ENCODE results near the gene ATMIN.

The ATMIN gene

DNA sequence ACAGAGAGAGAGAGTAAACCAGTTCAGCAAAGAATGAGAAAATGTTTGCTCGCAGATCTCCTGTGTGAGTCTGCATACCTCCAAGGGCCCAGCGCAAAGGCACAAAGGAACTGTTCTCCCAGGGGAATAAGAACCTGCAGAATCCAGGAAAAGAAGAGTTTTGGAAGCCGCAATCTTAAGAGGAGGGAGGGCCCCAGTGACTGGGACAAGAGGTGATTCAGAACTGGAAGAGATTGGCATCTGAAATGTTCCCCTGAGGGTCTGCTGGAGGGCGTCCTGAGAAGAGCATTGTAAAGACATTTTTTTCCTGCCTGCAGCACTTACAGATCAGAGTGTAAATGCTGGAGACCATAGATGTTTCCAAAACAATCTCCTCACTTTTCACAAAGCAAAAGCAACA lies 6.1 kb downstream of the ATMIN start:
- Histone ChIP-seq H3K9ac (ENCODE audit: low read length) (no peak overlapping the region), H3K4ac (ENCODE audit: low read depth, low read length) (no peak overlapping the region), H3K36me3 (ENCODE audit: control insufficient read depth in 1 of 2, insufficient read depth in 2 of 2, low read length in 2 of 2) (peaks cover 23 to 32% of the 10 kb centered on the region in 2 experiments), H2BK5ac (ENCODE audit: low read depth, low read length, poor library complexity) (no peak overlapping the region), H3K23ac (ENCODE audit: low read length) (no peak overlapping the region), H2AK5ac (ENCODE audit: low read length) (no peak overlapping the region), H3K4me3 (ENCODE audit: low read depth, low read length) (no peak overlapping the region), H3K79me2 (ENCODE audit: control insufficient read depth, insufficient read depth, low read length, poor library complexity) (peaks cover 10% of the 10 kb centered on the region), H4K12ac (ENCODE audit: low read depth, low read length) (no peak overlapping the region), H3K9me3 (ENCODE audit: insufficient read depth, low read depth, low read length) (no peaks in the 10 kb centered on the region), H3K79me1 (ENCODE audit: low read length) (peaks cover 5% of the 10 kb centered on the region), H2BK12ac (ENCODE audit: low read length) (no peak overlapping the region), H3K14ac (ENCODE audit: low read length) (no peak overlapping the region), H4K8ac (ENCODE audit: low read depth, low read length) (no peak overlapping the region), H3K4me1 (ENCODE audit: control insufficient read depth in 1 of 2, insufficient read depth in 2 of 2, low read length in 2 of 2) (peaks cover 17 to 23% of the 10 kb centered on the region in 2 experiments), H4K91ac (ENCODE audit: low read depth, low read length) (no peak overlapping the region), H3K18ac (ENCODE audit: low read length) (no peak overlapping the region), H3K4me2 (ENCODE audit: low read length) (peak overlapping the region; percentile 24), H2BK120ac (ENCODE audit: insufficient read depth, low read length, poor library complexity) (no peak overlapping the region), H3K27ac (ENCODE audit: low read depth, low read length) (peak overlapping the region; percentile 85), H3K27me3 (ENCODE audit: insufficient read depth, low read length) (no peaks in the 10 kb centered on the region), H2AFZ (ENCODE audit: insufficient read depth, low read length, poor library complexity) (no peak overlapping the region)
- no CpG with 5 or more reads among the region's 4 CpGs for WGBS (ENCODE audit: extremely low coverage, insufficient coverage, insufficient read length)
- peak; percentile 91 to 99 for DNase-seq

DNA sequence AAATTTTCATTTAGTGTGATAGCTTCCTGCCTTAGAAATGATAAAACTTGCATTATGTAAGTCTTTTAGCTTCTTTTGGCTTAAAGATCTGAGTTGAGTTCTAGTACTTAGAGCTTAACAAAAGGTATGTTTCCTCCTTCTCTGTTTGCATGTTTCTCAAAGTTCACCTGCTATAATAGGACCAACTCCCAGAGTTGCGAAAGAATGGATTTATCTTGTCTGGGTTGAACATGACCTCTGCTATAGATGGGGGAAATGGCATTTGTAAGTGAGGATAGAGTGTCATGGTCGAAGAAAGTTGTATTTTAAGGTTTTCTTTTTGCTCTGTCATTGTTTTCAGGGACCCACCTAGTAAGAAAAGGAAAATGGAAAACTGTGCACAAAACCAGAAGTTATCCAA lies 7.2 kb downstream of the ATMIN start:
- Histone ChIP-seq H3K23ac (ENCODE audit: low read length) (no peak overlapping the region), H3K27me3 (ENCODE audit: insufficient read depth, low read length) (no peaks in the 10 kb centered on the region)
- WGBS (ENCODE audit: extremely low coverage, insufficient coverage, insufficient read length): no CpG with 5 or more reads among the region's 2 CpGs

DNA sequence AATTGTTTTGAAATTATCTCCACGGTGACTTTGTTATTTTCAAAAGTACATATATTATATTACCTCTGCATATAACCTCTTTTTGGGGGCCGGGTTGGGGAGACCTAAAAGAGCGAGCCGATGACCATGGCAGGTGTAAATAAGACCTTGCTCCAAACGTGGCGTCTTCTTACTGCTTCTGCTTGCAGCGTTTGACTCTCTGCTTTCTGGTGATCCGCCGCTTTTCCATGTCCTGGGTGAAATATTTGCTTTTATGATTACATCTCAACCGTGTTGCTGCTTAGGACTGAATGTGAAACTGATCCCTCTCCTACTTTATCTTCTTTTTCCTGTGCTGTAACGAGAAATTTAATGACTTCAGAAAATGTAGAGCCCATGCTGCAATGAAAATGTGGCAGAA lies 18.1 kb downstream of the ATMIN start:
- no peak for DNase-seq
- Histone ChIP-seq H3K27me3 (ENCODE audit: insufficient read depth, low read length) (no peaks in the 10 kb centered on the region), H3K4me2 (ENCODE audit: low read length) (no peak overlapping the region), H3K4me1 (ENCODE audit: control insufficient read depth in 1 of 2, insufficient read depth in 2 of 2, low read length in 2 of 2) (no peaks in the 10 kb centered on the region), H3K9me3 (ENCODE audit: insufficient read depth, low read depth, low read length) (no peaks in the 10 kb centered on the region), H2BK120ac (ENCODE audit: insufficient read depth, low read length, poor library complexity) (no peak overlapping the region), H3K79me1 (ENCODE audit: low read length) (no peaks in the 10 kb centered on the region), H3K9ac (ENCODE audit: low read length) (no peak overlapping the region), H3K14ac (ENCODE audit: low read length) (no peak overlapping the region), H4K91ac (ENCODE audit: low read depth, low read length) (no peak overlapping the region), H2AFZ (ENCODE audit: insufficient read depth, low read length, poor library complexity) (no peak overlapping the region), H3K36me3 (ENCODE audit: control insufficient read depth in 1 of 2, insufficient read depth in 2 of 2, low read length in 2 of 2) (no peaks in the 10 kb centered on the region), H3K4ac (ENCODE audit: low read depth, low read length) (no peak overlapping the region), H4K8ac (ENCODE audit: low read depth, low read length) (no peak overlapping the region), H2BK12ac (ENCODE audit: low read length) (no peak overlapping the region), H3K27ac (ENCODE audit: low read depth, low read length) (no peak overlapping the region), H2BK5ac (ENCODE audit: low read depth, low read length, poor library complexity) (no peak overlapping the region), H2AK5ac (ENCODE audit: low read length) (no peak overlapping the region), H3K79me2 (ENCODE audit: control insufficient read depth, insufficient read depth, low read length, poor library complexity) (no peaks in the 10 kb centered on the region), H3K23ac (ENCODE audit: low read length) (no peak overlapping the region), H4K12ac (ENCODE audit: low read depth, low read length) (no peak overlapping the region), H3K18ac (ENCODE audit: low read length) (no peak overlapping the region), H3K4me3 (ENCODE audit: low read depth, low read length) (no peak overlapping the region)
- WGBS (ENCODE audit: extremely low coverage, insufficient coverage, insufficient read length): no CpG with 5 or more reads among the region's 11 CpGs

More for the DNA sequence above, 7.2 kb downstream of the ATMIN start:
- Histone ChIP-seq H2BK120ac (ENCODE audit: insufficient read depth, low read length, poor library complexity) (no peak overlapping the region), H3K4ac (ENCODE audit: low read depth, low read length) (no peak overlapping the region), H3K9me3 (ENCODE audit: insufficient read depth, low read depth, low read length) (no peaks in the 10 kb centered on the region), H3K4me2 (ENCODE audit: low read length) (no peak overlapping the region), H2BK5ac (ENCODE audit: low read depth, low read length, poor library complexity) (no peak overlapping the region), H3K27ac (ENCODE audit: low read depth, low read length) (no peak overlapping the region), H2AFZ (ENCODE audit: insufficient read depth, low read length, poor library complexity) (no peak overlapping the region), H4K8ac (ENCODE audit: low read depth, low read length) (no peak overlapping the region), H3K4me3 (ENCODE audit: low read depth, low read length) (no peak overlapping the region), H4K12ac (ENCODE audit: low read depth, low read length) (no peak overlapping the region), H3K36me3 (ENCODE audit: control insufficient read depth in 1 of 2, insufficient read depth in 2 of 2, low read length in 2 of 2) (peaks cover 22 to 32% of the 10 kb centered on the region in 2 experiments), H2BK12ac (ENCODE audit: low read length) (no peak overlapping the region), H3K14ac (ENCODE audit: low read length) (no peak overlapping the region), H4K91ac (ENCODE audit: low read depth, low read length) (no peak overlapping the region), H3K4me1 (ENCODE audit: control insufficient read depth in 1 of 2, insufficient read depth in 2 of 2, low read length in 2 of 2) (peaks cover 16 to 19% of the 10 kb centered on the region in 2 experiments), H3K9ac (ENCODE audit: low read length) (no peak overlapping the region), H2AK5ac (ENCODE audit: low read length) (no peak overlapping the region), H3K79me2 (ENCODE audit: control insufficient read depth, insufficient read depth, low read length, poor library complexity) (peaks cover 3% of the 10 kb centered on the region), H3K18ac (ENCODE audit: low read length) (no peak overlapping the region), H3K79me1 (ENCODE audit: low read length) (peaks cover 5% of the 10 kb centered on the region)
- DNase-seq: peak in 1 of 2 donors; percentile 33

DNA sequence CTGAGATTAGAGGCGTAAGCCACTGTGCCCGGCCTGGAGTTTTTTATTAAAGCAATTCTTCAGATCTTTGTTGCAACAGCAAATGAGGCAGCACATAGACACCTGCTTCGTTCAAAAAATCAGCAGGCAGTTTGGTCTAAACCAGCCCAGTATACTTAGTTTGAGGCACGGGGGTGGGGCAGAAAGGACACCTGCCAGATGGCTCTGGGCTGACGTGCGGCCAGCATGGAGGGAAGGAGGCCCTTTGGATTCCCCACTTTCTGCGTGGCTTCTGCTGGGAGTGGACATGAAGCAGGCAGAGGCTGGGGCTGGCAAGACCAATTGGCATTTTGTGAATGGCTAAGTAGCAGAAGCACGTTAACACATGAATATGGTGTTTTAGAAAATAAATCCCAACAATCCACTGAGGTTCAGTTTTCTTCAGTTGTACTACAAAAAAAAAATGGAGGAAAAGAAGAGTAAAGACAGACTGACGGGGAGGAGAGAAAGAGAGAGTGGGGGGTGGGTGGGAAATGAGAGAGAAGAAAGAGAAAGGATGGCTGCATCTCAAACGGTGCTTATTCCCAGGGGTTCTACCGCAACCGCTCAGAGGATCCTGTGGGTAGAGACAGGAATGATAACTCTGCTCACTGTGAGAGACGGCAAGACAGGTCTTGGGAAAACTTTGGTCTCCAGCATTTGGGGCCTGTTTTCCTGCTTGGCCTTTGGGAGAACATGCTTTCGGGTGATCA lies 25.1 kb downstream of the ATMIN start:
- no peak overlapping the region for H2BK120ac ChIP-seq (ENCODE audit: insufficient read depth, low read length, poor library complexity)
- H3K27ac ChIP-seq (ENCODE audit: low read depth, low read length): no peak overlapping the region
- H3K27me3 ChIP-seq (ENCODE audit: insufficient read depth, low read length): no peaks in the 10 kb centered on the region
- H3K36me3 ChIP-seq (ENCODE audit: control insufficient read depth in 1 of 2, insufficient read depth in 2 of 2, low read length in 2 of 2): peaks cover 2 to 3% of the 10 kb centered on the region in 2 experiments
- 100% methylated on average over 1 of the region's 14 CpGs for WGBS (ENCODE audit: extremely low coverage, insufficient coverage, insufficient read length)
- no peak overlapping the region for H4K12ac ChIP-seq (ENCODE audit: low read depth, low read length)
- no peaks in the 10 kb centered on the region for H3K9me3 ChIP-seq (ENCODE audit: insufficient read depth, low read depth, low read length)
- no peak overlapping the region for H2AK5ac ChIP-seq (ENCODE audit: low read length)
- H3K14ac ChIP-seq (ENCODE audit: low read length): no peak overlapping the region
- H3K9ac ChIP-seq (ENCODE audit: low read length): no peak overlapping the region
- H2BK12ac ChIP-seq (ENCODE audit: low read length): no peak overlapping the region
- no peak overlapping the region for H3K23ac ChIP-seq (ENCODE audit: low read length)
- no peak overlapping the region for H3K18ac ChIP-seq (ENCODE audit: low read length)
- H3K79me1 ChIP-seq (ENCODE audit: low read length): no peaks in the 10 kb centered on the region
- H3K79me2 ChIP-seq (ENCODE audit: control insufficient read depth, insufficient read depth, low read length, poor library complexity): no peaks in the 10 kb centered on the region
- no peak for DNase-seq
- H4K91ac ChIP-seq (ENCODE audit: low read depth, low read length): no peak overlapping the region
- H4K8ac ChIP-seq (ENCODE audit: low read depth, low read length): no peak overlapping the region
- no peak overlapping the region for H3K4me2 ChIP-seq (ENCODE audit: low read length)
- H3K4me3 ChIP-seq (ENCODE audit: low read depth, low read length): no peak overlapping the region
- H3K4me1 ChIP-seq (ENCODE audit: control insufficient read depth in 1 of 2, insufficient read depth in 2 of 2, low read length in 2 of 2): peaks cover 0 to 6% of the 10 kb centered on the region in 2 experiments
- no peak overlapping the region for H2BK5ac ChIP-seq (ENCODE audit: low read depth, low read length, poor library complexity)
- no peak overlapping the region for H2AFZ ChIP-seq (ENCODE audit: insufficient read depth, low read length, poor library complexity)
- H3K4ac ChIP-seq (ENCODE audit: low read depth, low read length): no peak overlapping the region

All from trophoblast cell (in vitro differentiated cells and primary cell).